Kidney capillary endothelial cell (primary cell): ENCODE measurements around the gene ERRFI1.
"Not testable (repeated sequence)": the region's sequence is repeated elsewhere in the genome, so short reads cannot be mapped to it uniquely, and the experiment has no call there.

Source experiments
- DNase-seq: peaks from one replicate; pipeline ENCODE4 v3.0.0-alpha.2; 2018; ENCODE audit warnings: low spot score

The ERRFI1 gene

GRCh38 chr1:7967651-7968050, 58.5 kb downstream of the ERRFI1 start:
- no peak for DNase-seq

DNA sequence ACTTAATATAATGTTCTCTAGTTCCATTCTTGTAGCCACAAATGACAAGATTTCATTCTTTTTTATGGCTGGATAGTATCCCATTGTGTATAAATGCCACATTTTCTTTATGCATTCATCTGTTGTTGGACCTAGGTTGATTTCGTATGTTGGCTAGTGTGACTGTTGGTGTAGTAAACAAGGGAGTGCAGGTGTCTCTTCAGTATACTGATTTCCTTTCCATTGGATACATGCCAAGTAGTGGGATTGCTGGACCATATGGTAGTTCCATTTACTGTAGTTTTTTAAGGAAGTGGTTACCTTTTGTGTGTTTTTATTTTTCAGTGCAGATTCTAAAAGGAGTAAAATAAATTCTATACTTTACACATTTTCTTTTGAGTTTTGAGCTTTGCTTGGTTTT, 58.9 kb downstream of the ERRFI1 start:
- no peak for DNase-seq

GRCh38 chr1:7964476-7964875, 61.6 kb downstream of the ERRFI1 start:
- no peak for DNase-seq

DNA sequence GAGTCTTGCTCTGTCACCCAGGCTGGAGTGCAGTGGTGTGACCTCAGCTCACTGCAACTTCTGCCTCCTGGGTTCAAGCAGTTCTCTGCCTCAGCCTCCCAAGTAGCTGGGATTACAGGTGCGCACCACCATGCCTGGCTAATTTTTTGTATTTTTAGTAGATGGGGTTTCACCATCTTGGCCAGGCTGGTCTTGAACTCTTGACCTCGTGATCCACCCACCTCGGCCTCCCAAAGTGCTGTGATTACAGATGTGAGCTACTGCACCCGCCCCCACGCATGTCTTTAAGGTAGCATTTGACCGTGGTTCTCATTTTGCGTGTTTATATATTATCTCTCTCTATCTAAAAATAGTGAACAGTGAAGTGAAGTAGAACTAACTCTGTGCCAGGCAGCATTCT, 62.3 kb downstream of the ERRFI1 start:
- not testable (repeated sequence) for DNase-seq

DNA sequence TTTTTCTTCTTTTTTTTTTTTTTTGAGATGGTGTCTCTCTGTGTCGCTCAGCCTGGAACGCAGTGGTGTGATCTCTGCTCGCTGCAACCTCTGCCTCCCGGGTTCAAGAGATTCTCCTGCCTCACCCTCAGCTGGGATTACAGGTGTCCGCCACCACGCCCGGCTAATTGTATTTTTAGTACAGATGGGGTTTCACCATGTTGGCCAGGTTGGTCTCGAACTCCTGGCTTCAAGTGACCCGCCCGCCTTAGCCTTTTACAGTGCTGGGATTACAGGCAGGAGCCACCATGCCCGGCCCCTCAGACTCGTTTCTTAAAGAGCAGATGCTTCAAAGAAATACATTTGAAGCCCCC, 62.8 kb downstream of the ERRFI1 start:
- not testable (repeated sequence) for DNase-seq

GRCh38 chr1:7962636-7963377, 63.3 kb downstream of the ERRFI1 start:
- DNase-seq, result peak; percentile 22

- DNase-seq, result peak; percentile 19
Measured at GRCh38 chr1:7962014-7962335, 64.1 kb downstream of the ERRFI1 start.
